CD14-positive monocyte (primary cell): ENCODE data around the gene TMEM117. TPM values are rescaled to one million over a fixed set of nuclear protein-coding genes. Genes with fewer than 3 reads are reported as not detected.

Experiments used
- DNase-seq, 3 donors: peaks; one replicate each; pipeline ENCODE4 v3.0.0-alpha.2; 2011 to 2022
- H2AFZ ChIP-seq: 2 replicates; pipeline ENCODE4 v1.6.0; 2012; ENCODE audit warnings: mild to moderate bottlenecking, low read depth, low read length, inconsistent platforms; ENCODE audit not compliant: insufficient read depth, poor library complexity, severe bottlenecking
- H3K27ac ChIP-seq, 2 donors: 1 replicate in 1 of 2; 2 replicates in 1 of 2; pipeline ENCODE4 v1.5.1; 2012 to 2013; ENCODE audit warnings: low read length in 2 of 2, control low read depth in 1 of 2, inconsistent platforms in 1 of 2, low read depth in 1 of 2, mild to moderate bottlenecking in 1 of 2
- H3K27me3 ChIP-seq, 2 donors: one replicate each; pipeline versions ENCODE4 v1.6.0 to v1.6.1; 2011 to 2013; ENCODE audit warnings: low read length in 2 of 2; ENCODE audit not compliant: control insufficient read depth in 2 of 2, insufficient read depth in 2 of 2
- H3K36me3 ChIP-seq, 2 donors: replicated peaks in 1 of 2; 1 replicate in 1 of 2; 2 replicates in 1 of 2; pipeline versions ENCODE4 v1.5.1 to v1.6.1; 2012 to 2013; ENCODE audit warnings: low read length in 2 of 2, control low read depth in 1 of 2, inconsistent platforms in 1 of 2, mild to moderate bottlenecking in 1 of 2; ENCODE audit not compliant: insufficient read depth in 2 of 2, control insufficient read depth in 1 of 2
- H3K4me1 ChIP-seq, 2 donors: 1 replicate in 1 of 2; 2 replicates in 1 of 2; pipeline versions ENCODE4 v1.5.1 to v1.6.1; 2012 to 2013; ENCODE audit warnings: low read length in 2 of 2, control low read depth in 1 of 2, inconsistent platforms in 1 of 2, mild to moderate bottlenecking in 1 of 2, moderate library complexity in 1 of 2; ENCODE audit not compliant: insufficient read depth in 2 of 2, control insufficient read depth in 1 of 2
- H3K4me2 ChIP-seq: replicated peaks from 2 replicates; pipeline ENCODE3; 2012; ENCODE audit warnings: low read length, moderate library complexity, mild to moderate bottlenecking; ENCODE audit not compliant: poor library complexity, severe bottlenecking; ENCODE audit errors: extremely low read depth
- H3K4me3 ChIP-seq, 3 experiments: fragments of 200-600 bp in 1 of 3; sonication (generic) in 1 of 3; replicated peaks in 1 of 3; 1 replicate in 2 of 3; 2 replicates in 1 of 3; pipeline ENCODE4 v1.5.1; 2011 to 2013; ENCODE audit warnings: low read length in 3 of 3, mild to moderate bottlenecking in 3 of 3, control low read depth in 2 of 3, low read depth in 2 of 3, inconsistent platforms in 1 of 3, moderate library complexity in 1 of 3
- H3K79me2 ChIP-seq: 2 replicates; pipeline ENCODE4 v1.6.0; 2012; ENCODE audit warnings: mild to moderate bottlenecking, control low read depth, inconsistent platforms, low read length, moderate library complexity; ENCODE audit not compliant: insufficient read depth
- H3K9ac ChIP-seq: 2 replicates; pipeline ENCODE4 v1.6.0; 2017; ENCODE audit warnings: low read length, mild to moderate bottlenecking; ENCODE audit not compliant: insufficient read depth, poor library complexity, severe bottlenecking
- H3K9me3 ChIP-seq, 2 donors: replicated peaks in 1 of 2; 1 replicate in 1 of 2; 2 replicates in 1 of 2; pipeline versions ENCODE4 v1.5.1 to v1.6.1; 2012 to 2013; ENCODE audit warnings: low read length in 2 of 2, control low read depth in 1 of 2; ENCODE audit not compliant: control insufficient read depth in 1 of 2, insufficient read depth in 1 of 2
- H4K20me1 ChIP-seq: 2 replicates; pipeline ENCODE4 v1.6.0; 2012; ENCODE audit warnings: mild to moderate bottlenecking, low read length, control low read depth, moderate library complexity; ENCODE audit not compliant: insufficient read depth
- H3K27ac Mint-ChIP-seq, 7 donors: one replicate each; pipeline ENCODE4 v1.8.0; 2020; ENCODE audit warnings: mild to moderate bottlenecking in 7 of 7, mixed read lengths in 7 of 7, moderate library complexity in 6 of 7, inconsistent platforms in 2 of 7
- H3K27me3 Mint-ChIP-seq, 3 donors: one replicate each; pipeline ENCODE4 v1.8.0; 2021 to 2022; ENCODE audit warnings: low read depth in 3 of 3, mild to moderate bottlenecking in 3 of 3, mixed read lengths in 3 of 3, moderate library complexity in 3 of 3, inconsistent platforms in 1 of 3
- H3K36me3 Mint-ChIP-seq, 2 donors: one replicate each; pipeline ENCODE4 v1.8.0; 2020; ENCODE audit warnings: mixed read lengths in 2 of 2, inconsistent platforms in 1 of 2, mild to moderate bottlenecking in 1 of 2
- H3K4me1 Mint-ChIP-seq: one replicate; pipeline ENCODE4 v1.8.0; 2020; ENCODE audit warnings: mild to moderate bottlenecking, mixed read lengths
- H3K4me3 Mint-ChIP-seq, 2 donors: one replicate each; pipeline ENCODE4 v1.8.0; 2020; ENCODE audit warnings: mild to moderate bottlenecking in 2 of 2, mixed read lengths in 2 of 2, moderate library complexity in 1 of 2
- H3K9me3 Mint-ChIP-seq, 7 donors: one replicate each; pipeline ENCODE4 v1.8.0; 2020 to 2022; ENCODE audit warnings: mixed read lengths in 7 of 7, mild to moderate bottlenecking in 6 of 7, moderate library complexity in 6 of 7, inconsistent platforms in 2 of 7
- CTCF ChIP-seq: fragments of 200-600 bp; IDR thresholded peaks from one replicate; pipeline ENCODE4 v1.8.0; 2022; ENCODE audit warnings: antibody characterized with exemption, mild to moderate bottlenecking
- WGBS: methylation state at CpG from one replicate; pipeline ENCODE4 v1.1.5; 2013; ENCODE audit warnings: missing lambda C conversion rate; ENCODE audit not compliant: insufficient coverage; 5-methylcytosine and 5-hydroxymethylcytosine counted together
- intact Hi-C, 2 donors: fragments of 100-400 bp; cut with micrococcal nuclease; formaldehyde crosslinking; loops; one replicate each; pipeline versions ENCODE4 v1.15.0 to v1.15.1; 2023
- polyA plus RNA-seq, 3 donors: library from polyadenylated mRNA; depleted of rRNA in 1 of 3; unstranded in 2 of 3; stranded (reverse) in 1 of 3; fragments of 300-500 nt in 2 of 3; fragments of >200 nt in 1 of 3; fragmentation: Illumina TruSeq in 2 of 3; gene quantifications; 1 replicate in 2 of 3; 2 replicates in 1 of 3; pipeline ENCODE4 v1.2.3, GENCODE V29; 2012 to 2021

Gene TMEM117
- polyA plus RNA-seq, 3 donors, result 0.11 to 0.42 TPM; not detected in 1

GRCh38 chr12:44335030-44335429 is 499.1 kb downstream of the TMEM117 start:
- no peaks in the 10 kb centered on the region for H3K4me1 ChIP-seq
- no peak overlapping the region for H3K4me2 ChIP-seq
- H3K4me3 ChIP-seq, result no peak overlapping the region
- H3K27ac ChIP-seq, result no peak overlapping the region
- no peaks in the 10 kb centered on the region for H4K20me1 ChIP-seq
- Mint-ChIP-seq H3K4me3 (no peak overlapping the region), H3K27ac (no peak overlapping the region), H3K9me3 (peaks cover 0 to 6% (median 2%) of the 10 kb centered on the region in 7 donors), H3K4me1 (no peaks in the 10 kb centered on the region), H3K27me3 (peaks cover 0 to 3% (median 0%) of the 10 kb centered on the region in 3 donors), H3K36me3 (no peaks in the 10 kb centered on the region)
- no peaks in the 10 kb centered on the region for H3K79me2 ChIP-seq
- peaks cover 6 to 15% of the 10 kb centered on the region in 2 donors for H3K9me3 ChIP-seq
- H2AFZ ChIP-seq, result no peak overlapping the region
- intact Hi-C loops, result no loop called here
- no peak for DNase-seq
- no peak overlapping the region for H3K9ac ChIP-seq
- TF ChIP-seq CTCF, result no peak
- no peaks in the 10 kb centered on the region for H3K36me3 ChIP-seq
- no peaks in the 10 kb centered on the region for H3K27me3 ChIP-seq

DNA sequence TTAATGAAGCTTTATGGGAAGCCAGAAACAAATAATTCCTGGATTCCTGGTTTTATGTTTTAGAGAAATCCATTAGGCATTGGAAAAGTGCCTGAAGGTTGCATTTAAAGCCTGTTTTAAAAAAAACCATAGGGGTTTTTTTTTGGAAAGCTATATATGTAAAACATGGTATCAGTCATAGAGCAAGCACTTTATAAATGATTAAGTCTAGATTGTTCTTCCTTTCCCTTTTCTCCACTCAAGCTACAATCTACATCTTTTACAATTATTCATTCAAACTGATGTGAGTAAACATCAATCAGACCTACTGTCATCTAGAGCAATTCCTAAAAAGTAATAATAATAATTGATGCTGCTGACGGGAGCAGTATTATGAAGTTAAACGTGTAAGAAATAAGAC is 500.7 kb downstream of the TMEM117 start:
- Histone ChIP-seq H4K20me1 (no peaks in the 10 kb centered on the region), H3K27ac (no peak overlapping the region), H3K36me3 (no peaks in the 10 kb centered on the region), H3K9ac (no peak overlapping the region), H3K4me3 (no peak overlapping the region), H3K27me3 (no peaks in the 10 kb centered on the region), H3K79me2 (no peaks in the 10 kb centered on the region), H3K9me3 (peaks cover 6 to 15% of the 10 kb centered on the region in 2 donors), H2AFZ (no peak overlapping the region), H3K4me2 (no peak overlapping the region), H3K4me1 (no peaks in the 10 kb centered on the region)
- intact Hi-C loops, result no loop called here
- no peak for DNase-seq
- H3K27me3 Mint-ChIP-seq, result peaks cover 0 to 3% (median 0%) of the 10 kb centered on the region in 3 donors
- no CpG with 5 or more reads among the region's 2 CpGs for WGBS
- H3K9me3 Mint-ChIP-seq, result peaks cover 0 to 6% (median 3%) of the 10 kb centered on the region in 7 donors
- no peaks in the 10 kb centered on the region for H3K4me1 Mint-ChIP-seq
- H3K4me3 Mint-ChIP-seq, result no peak overlapping the region
- no peak overlapping the region for H3K27ac Mint-ChIP-seq
- TF ChIP-seq CTCF, result no peak
- no peaks in the 10 kb centered on the region for H3K36me3 Mint-ChIP-seq
